ENCODE measurements around the gene WWOX. TPM values are rescaled to one million over a fixed set of nuclear protein-coding genes. Genes with fewer than 3 reads are reported as not detected.

Gene WWOX
- total and polyA plus RNA-seq, 2 donors (not counting 1 experiment from before 2014, with no cell fraction given) = 10.5 to 42.3 TPM

DNA sequence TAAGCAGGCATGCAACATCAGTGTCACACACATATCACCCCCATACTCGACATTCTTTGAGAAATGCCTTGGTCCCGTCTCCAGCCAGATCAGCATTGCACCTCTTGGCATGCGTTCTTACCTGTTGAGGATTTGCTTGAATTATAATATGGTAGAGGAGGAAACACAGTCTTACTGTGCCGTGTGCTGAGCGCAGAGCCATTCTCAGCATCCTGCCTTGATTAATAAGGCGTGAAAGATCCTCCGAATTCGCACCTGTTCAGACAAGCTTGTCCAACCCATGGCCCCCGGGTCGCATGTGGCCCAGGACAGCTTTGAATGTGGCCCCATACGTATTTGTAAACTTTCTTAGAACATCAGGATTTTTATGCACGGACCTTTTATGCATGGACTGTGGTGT, 408.1 kb downstream of the WWOX start:
- Histone ChIP-seq H3K27me3 (replicated peaks in 1 of 4; ENCODE audit: control extremely low read depth in 1 of 4, control insufficient read depth in 3 of 4, insufficient read depth in 4 of 4, low read length in 3 of 4) (no peaks in the 10 kb centered on the region), H3K4me2 (replicated peaks; ENCODE audit: low read depth, low read length, poor library complexity, severe bottlenecking) (no peak overlapping the region), H3K4me1 (ENCODE audit: control insufficient read depth in 2 of 2, insufficient read depth in 2 of 2, low read length in 2 of 2) (no peaks in the 10 kb centered on the region), H3K36me3 (replicated peaks in 1 of 2; ENCODE audit: control extremely low read depth in 1 of 2, control insufficient read depth in 1 of 2, extremely low read depth in 1 of 2, insufficient read depth in 2 of 2, low read length in 1 of 2) (no peaks in the 10 kb centered on the region), H3K9me3 (ENCODE audit: control extremely low read depth in 1 of 3, control insufficient read depth in 2 of 3, insufficient read depth in 1 of 3, low read length in 2 of 3) (no peaks in the 10 kb centered on the region), H3K79me2 (ENCODE audit: control insufficient read depth, insufficient read depth, low read length) (no peaks in the 10 kb centered on the region), H3K9ac (ENCODE audit: low read length) (no peak overlapping the region), H3K4me3 (ENCODE audit: control extremely low read depth in 1 of 5, extremely low read depth in 1 of 5, insufficient read depth in 1 of 5, low read depth in 2 of 5, low read length in 4 of 5) (no peak overlapping the region), H3K27ac (ENCODE audit: low read length in 2 of 2) (no peak overlapping the region), H4K20me1 (ENCODE audit: control insufficient read depth, insufficient read depth, low read length, poor library complexity, severe bottlenecking) (no peaks in the 10 kb centered on the region), H2AFZ (ENCODE audit: insufficient read depth, low read depth, low read length, poor library complexity, severe bottlenecking) (no peak overlapping the region)
- no peaks in the 10 kb centered on the region for H3K9me3 Mint-ChIP-seq (ENCODE audit: insufficient read depth)
- H3K4me3 Mint-ChIP-seq = no peak overlapping the region
- peaks cover 6% of the 10 kb centered on the region for H3K4me1 Mint-ChIP-seq
- no peak for TF ChIP-seq EZH2 (IDR thresholded peaks at IDR 0.05; ENCODE audit: borderline replicate concordance, insufficient read depth, low read depth, low read length, poor library complexity, severe bottlenecking)
- no peak for TF ChIP-seq CTCF (IDR thresholded peaks at IDR 0.05)
- intact Hi-C loops (cut with micrococcal nuclease) = no loop called here
- CTCF ChIA-PET = no interaction called here
- H3K27me3 Mint-ChIP-seq = no peaks in the 10 kb centered on the region
- H3K27ac Mint-ChIP-seq = no peak overlapping the region
- POLR2A ChIA-PET = no interaction called here
- 94% methylated on average over 11 of the region's 12 CpGs for WGBS (ENCODE audit: insufficient coverage)
- no peak for DNase-seq
- no peak for ATAC-seq (ENCODE audit: low read depth)

GRCh38 chr16:78509965-78510364, 410.5 kb downstream of the WWOX start:
- Histone ChIP-seq H3K4me1 (ENCODE audit: control insufficient read depth in 2 of 2, insufficient read depth in 2 of 2, low read length in 2 of 2) (no peaks in the 10 kb centered on the region), H3K27me3 (replicated peaks in 1 of 4; ENCODE audit: control extremely low read depth in 1 of 4, control insufficient read depth in 3 of 4, insufficient read depth in 4 of 4, low read length in 3 of 4) (no peaks in the 10 kb centered on the region), H4K20me1 (ENCODE audit: control insufficient read depth, insufficient read depth, low read length, poor library complexity, severe bottlenecking) (no peaks in the 10 kb centered on the region), H3K36me3 (replicated peaks in 1 of 2; ENCODE audit: control extremely low read depth in 1 of 2, control insufficient read depth in 1 of 2, extremely low read depth in 1 of 2, insufficient read depth in 2 of 2, low read length in 1 of 2) (no peaks in the 10 kb centered on the region), H3K9me3 (ENCODE audit: control extremely low read depth in 1 of 3, control insufficient read depth in 2 of 3, insufficient read depth in 1 of 3, low read length in 2 of 3) (no peaks in the 10 kb centered on the region), H3K79me2 (ENCODE audit: control insufficient read depth, insufficient read depth, low read length) (no peaks in the 10 kb centered on the region), H2AFZ (ENCODE audit: insufficient read depth, low read depth, low read length, poor library complexity, severe bottlenecking) (no peak overlapping the region), H3K4me3 (ENCODE audit: control extremely low read depth in 1 of 5, extremely low read depth in 1 of 5, insufficient read depth in 1 of 5, low read depth in 2 of 5, low read length in 4 of 5) (no peak overlapping the region), H3K27ac (ENCODE audit: low read length in 2 of 2) (no peak overlapping the region), H3K9ac (ENCODE audit: low read length) (no peak overlapping the region), H3K4me2 (replicated peaks; ENCODE audit: low read depth, low read length, poor library complexity, severe bottlenecking) (no peak overlapping the region)
- H3K9me3 Mint-ChIP-seq (ENCODE audit: insufficient read depth) = no peaks in the 10 kb centered on the region
- DNase-seq = no peak
- H3K4me1 Mint-ChIP-seq = peaks cover 6% of the 10 kb centered on the region
- H3K27ac Mint-ChIP-seq = no peak overlapping the region
- TF ChIP-seq CTCF (IDR thresholded peaks at IDR 0.05) = no peak
- intact Hi-C loops (cut with micrococcal nuclease) = no loop called here
- ChIA-PET CTCF (interaction anchor here (0.9 to 1.1 kb wide), 2 partner anchors 9 kb away, joined by 3 read pairs; no protein-coding TSS in a partner anchor), POLR2A (no interaction called here)
- H3K4me3 Mint-ChIP-seq = no peak overlapping the region
- no peak for ATAC-seq (ENCODE audit: low read depth)
- no peaks in the 10 kb centered on the region for H3K27me3 Mint-ChIP-seq
- 79% methylated on average over 2 of the region's 7 CpGs for WGBS (ENCODE audit: insufficient coverage)
